Measurements from ENCODE around the gene MRPS27. TPM values are rescaled to one million over a fixed set of nuclear protein-coding genes. Genes with fewer than 3 reads are reported as not detected.

Gene MRPS27
- total RNA-seq, 4 donors from 2014 or later = 33.2 to 74.9 (median 62.3) TPM

DNA sequence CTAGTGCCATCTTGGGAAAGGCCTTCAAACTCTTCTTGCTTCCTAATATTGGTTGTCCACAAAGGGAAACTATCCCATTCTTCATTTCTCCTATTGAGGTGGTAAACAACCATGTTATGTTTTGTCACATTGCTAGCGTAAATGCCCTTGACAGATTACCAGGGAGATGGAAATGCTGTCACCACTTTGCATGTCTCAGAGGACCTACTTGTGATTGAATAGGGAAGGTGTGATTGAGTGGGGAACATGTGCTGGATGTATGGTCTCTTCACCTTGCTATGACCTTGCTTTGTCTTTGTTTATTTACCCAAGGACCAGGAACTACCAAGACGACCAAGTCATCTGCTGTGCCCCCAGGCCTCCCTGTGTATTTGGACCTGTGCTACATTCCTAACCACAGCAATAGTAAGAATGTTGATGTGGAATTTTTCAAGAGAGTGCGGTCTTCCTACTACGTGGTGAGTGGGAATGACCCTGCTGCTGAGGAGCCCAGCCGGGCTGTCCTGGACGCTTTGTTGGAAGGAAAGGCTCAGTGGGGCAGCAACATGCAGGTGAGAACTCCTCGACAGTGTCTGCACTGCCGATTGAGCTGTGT is 116.7 kb downstream of the MRPS27 start:
- DNase-seq (no peak), ATAC-seq (no peak)
- intact Hi-C loops (cut with DNase I; ENCODE audit: low total_unique reads) = no loop called here
- no peak overlapping the region for H3K27ac ChIP-seq
- no peaks in the 10 kb centered on the region for H3K27me3 ChIP-seq
- H3K4me3 ChIP-seq = no peak overlapping the region
- H3K36me3 ChIP-seq = no peaks in the 10 kb centered on the region
- H3K9me3 ChIP-seq = no peaks in the 10 kb centered on the region
- in situ Hi-C loops (cut with MboI; ENCODE audit: low sequenced_read_pairs in 4 of 4) = no loop called here
- TF ChIP-seq, protein P1, sequence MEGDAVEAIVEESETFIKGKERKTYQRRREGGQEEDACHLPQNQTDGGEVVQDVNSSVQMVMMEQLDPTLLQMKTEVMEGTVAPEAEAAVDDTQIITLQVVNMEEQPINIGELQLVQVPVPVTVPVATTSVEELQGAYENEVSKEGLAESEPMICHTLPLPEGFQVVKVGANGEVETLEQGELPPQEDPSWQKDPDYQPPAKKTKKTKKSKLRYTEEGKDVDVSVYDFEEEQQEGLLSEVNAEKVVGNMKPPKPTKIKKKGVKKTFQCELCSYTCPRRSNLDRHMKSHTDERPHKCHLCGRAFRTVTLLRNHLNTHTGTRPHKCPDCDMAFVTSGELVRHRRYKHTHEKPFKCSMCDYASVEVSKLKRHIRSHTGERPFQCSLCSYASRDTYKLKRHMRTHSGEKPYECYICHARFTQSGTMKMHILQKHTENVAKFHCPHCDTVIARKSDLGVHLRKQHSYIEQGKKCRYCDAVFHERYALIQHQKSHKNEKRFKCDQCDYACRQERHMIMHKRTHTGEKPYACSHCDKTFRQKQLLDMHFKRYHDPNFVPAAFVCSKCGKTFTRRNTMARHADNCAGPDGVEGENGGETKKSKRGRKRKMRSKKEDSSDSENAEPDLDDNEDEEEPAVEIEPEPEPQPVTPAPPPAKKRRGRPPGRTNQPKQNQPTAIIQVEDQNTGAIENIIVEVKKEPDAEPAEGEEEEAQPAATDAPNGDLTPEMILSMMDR (IDR thresholded peaks at IDR 0.05 in 4 of 5, conservative IDR thresholded peaks at IDR 0.05 in 1 of 5) = no peak
- no peak for TF ChIP-seq POLR2A (IDR thresholded peaks at IDR 0.05)
- no peaks in the 10 kb centered on the region for H3K4me1 ChIP-seq

DNA sequence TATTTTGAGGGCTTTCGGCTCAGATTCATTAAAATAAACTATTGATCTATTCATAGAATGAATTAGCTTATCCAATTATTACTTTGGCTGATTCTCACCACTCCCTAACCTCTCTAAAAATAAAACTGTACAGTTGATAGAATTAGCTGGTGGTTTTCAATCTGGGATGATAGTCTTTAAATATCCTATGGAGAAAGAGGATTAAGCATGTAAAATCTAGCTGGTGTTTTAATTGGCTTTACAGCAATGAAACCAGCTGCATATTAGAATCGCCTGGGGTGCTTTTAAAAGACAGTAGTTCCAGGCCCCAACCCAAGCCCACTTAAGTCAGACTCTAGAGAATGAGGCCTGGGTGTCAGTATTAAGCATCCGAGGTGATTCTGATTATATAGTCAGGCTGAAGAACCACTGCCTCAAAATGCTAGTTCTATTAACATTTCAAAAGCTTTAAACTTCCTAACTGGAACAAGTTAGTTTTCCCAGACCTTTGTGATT is 117.7 kb downstream of the MRPS27 start:
- no peaks in the 10 kb centered on the region for H3K36me3 ChIP-seq
- DNase-seq (no peak), ATAC-seq (no peak)
- H3K9me3 ChIP-seq = no peaks in the 10 kb centered on the region
- H3K4me3 ChIP-seq = no peak overlapping the region
- H3K4me1 ChIP-seq = no peaks in the 10 kb centered on the region
- no peaks in the 10 kb centered on the region for H3K27me3 ChIP-seq
- TF ChIP-seq, protein P1 (IDR thresholded peaks at IDR 0.05 in 4 of 5, conservative IDR thresholded peaks at IDR 0.05 in 1 of 5) = no peak
- no peak for TF ChIP-seq POLR2A (IDR thresholded peaks at IDR 0.05)
- in situ Hi-C loops (cut with MboI; ENCODE audit: low sequenced_read_pairs in 4 of 4) = no loop called here
- no peak overlapping the region for H3K27ac ChIP-seq
- intact Hi-C loops (cut with DNase I; ENCODE audit: low total_unique reads) = no loop called here

DNA sequence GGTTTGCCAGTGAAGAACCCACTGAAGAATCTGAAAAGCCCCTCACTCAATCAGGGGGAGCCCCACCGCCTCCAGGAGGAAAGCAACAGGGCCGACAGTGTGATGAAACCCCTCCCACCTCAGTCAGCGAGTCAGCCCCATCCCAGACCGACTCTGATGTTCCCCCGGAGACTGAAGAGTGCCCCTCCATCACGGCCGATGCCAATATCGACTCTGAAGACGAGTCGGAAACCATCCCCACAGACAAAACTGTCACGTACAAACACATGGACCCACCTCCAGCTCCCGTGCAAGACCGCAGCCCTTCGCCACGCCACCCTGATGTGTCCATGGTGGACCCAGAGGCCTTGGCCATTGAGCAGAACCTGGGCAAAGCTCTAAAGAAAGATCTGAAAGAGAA is 120.4 kb downstream of the MRPS27 start:
- no peak overlapping the region for H3K4me3 ChIP-seq
- no peak overlapping the region for H3K27ac ChIP-seq
- intact Hi-C loops (cut with DNase I; ENCODE audit: low total_unique reads) = no loop called here
- H3K36me3 ChIP-seq = no peaks in the 10 kb centered on the region
- no peaks in the 10 kb centered on the region for H3K4me1 ChIP-seq
- no peaks in the 10 kb centered on the region for H3K27me3 ChIP-seq
- in situ Hi-C loops (cut with MboI; ENCODE audit: low sequenced_read_pairs in 4 of 4) = no loop called here
- TF ChIP-seq, protein P1 (IDR thresholded peaks at IDR 0.05 in 4 of 5, conservative IDR thresholded peaks at IDR 0.05 in 1 of 5) = no peak
- TF ChIP-seq POLR2A (IDR thresholded peaks at IDR 0.05) = no peak
- no peak for ATAC-seq
- no peak for DNase-seq
- no peaks in the 10 kb centered on the region for H3K9me3 ChIP-seq

DNA sequence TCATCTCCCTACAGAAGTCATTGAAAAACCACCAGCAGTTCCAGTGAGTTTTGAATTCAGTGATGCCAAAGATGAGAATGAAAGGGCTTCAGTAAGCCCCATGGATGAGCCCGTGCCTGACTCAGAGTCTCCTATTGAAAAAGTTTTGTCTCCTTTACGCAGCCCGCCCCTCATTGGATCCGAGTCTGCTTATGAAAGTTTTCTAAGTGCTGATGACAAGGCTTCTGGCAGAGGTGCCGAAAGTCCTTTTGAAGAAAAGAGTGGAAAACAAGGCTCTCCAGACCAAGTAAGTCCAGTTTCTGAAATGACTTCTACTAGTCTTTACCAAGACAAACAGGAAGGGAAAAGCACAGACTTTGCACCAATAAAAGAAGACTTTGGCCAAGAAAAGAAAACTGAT is 122.6 kb downstream of the MRPS27 start:
- no peak overlapping the region for H3K4me3 ChIP-seq
- TF ChIP-seq, protein P1 (IDR thresholded peaks at IDR 0.05 in 4 of 5, conservative IDR thresholded peaks at IDR 0.05 in 1 of 5) = no peak
- TF ChIP-seq POLR2A (IDR thresholded peaks at IDR 0.05) = no peak
- no peaks in the 10 kb centered on the region for H3K4me1 ChIP-seq
- intact Hi-C loops (cut with DNase I; ENCODE audit: low total_unique reads) = no loop called here
- in situ Hi-C loops (cut with MboI; ENCODE audit: low sequenced_read_pairs in 4 of 4) = no loop called here
- no peaks in the 10 kb centered on the region for H3K27me3 ChIP-seq
- no peaks in the 10 kb centered on the region for H3K9me3 ChIP-seq
- no peak overlapping the region for H3K27ac ChIP-seq
- no peak for DNase-seq
- no peak for ATAC-seq
- H3K36me3 ChIP-seq = no peaks in the 10 kb centered on the region

DNA sequence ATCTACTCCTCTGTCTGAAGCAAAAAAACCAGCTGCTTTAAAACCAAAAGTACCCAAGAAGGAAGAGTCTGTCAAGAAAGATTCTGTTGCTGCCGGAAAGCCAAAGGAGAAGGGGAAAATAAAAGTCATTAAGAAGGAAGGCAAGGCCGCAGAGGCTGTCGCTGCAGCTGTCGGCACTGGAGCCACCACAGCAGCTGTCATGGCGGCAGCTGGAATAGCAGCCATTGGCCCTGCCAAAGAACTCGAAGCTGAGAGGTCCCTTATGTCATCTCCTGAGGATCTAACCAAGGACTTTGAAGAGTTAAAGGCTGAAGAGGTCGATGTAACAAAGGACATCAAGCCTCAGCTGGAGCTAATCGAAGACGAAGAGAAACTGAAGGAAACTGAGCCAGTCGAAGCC is 124.5 kb downstream of the MRPS27 start:
- intact Hi-C loops (cut with DNase I; ENCODE audit: low total_unique reads) (no loop called here), in situ Hi-C loops (cut with MboI; ENCODE audit: low sequenced_read_pairs in 4 of 4) (no loop called here)

More for the DNA sequence above, 124.5 kb downstream of the MRPS27 start:
- Histone ChIP-seq H3K36me3 (no peaks in the 10 kb centered on the region), H3K9me3 (no peaks in the 10 kb centered on the region), H3K27me3 (no peaks in the 10 kb centered on the region), H3K4me3 (no peak overlapping the region), H3K4me1 (no peaks in the 10 kb centered on the region), H3K27ac (no peak overlapping the region)
- ATAC-seq = no peak
- DNase-seq = no peak
- TF ChIP-seq POLR2A (IDR thresholded peaks at IDR 0.05) = no peak
- TF ChIP-seq, protein P1 (IDR thresholded peaks at IDR 0.05 in 4 of 5, conservative IDR thresholded peaks at IDR 0.05 in 1 of 5) = no peak
